Activated naive CD8-positive, alpha-beta T cell treated with anti-CD3 and anti-CD28 coated beads, Interleukin-2, amount 10 ng/mL, durations not matched to agents 7 days and 5 days (primary cell): ENCODE results near the gene PITPNM1. TPM values are rescaled to one million over a fixed set of nuclear protein-coding genes. Genes with fewer than 3 reads are reported as not detected.
"Not testable (repeated sequence)": the region's sequence is repeated elsewhere in the genome, so short reads cannot be mapped to it uniquely, and the experiment has no call there.

Experiments
- ATAC-seq: fragments of 150-1000 bp; cut with Tn5 transposase; one replicate; pipeline ENCODE4 v1.10.0; 2021; ENCODE audit warnings: low read depth, moderate library complexity
- POLR2A ChIA-PET: fragments of 350-600 bp; sonication (Branson Sonifier 250); formaldehyde crosslinking; loops from one replicate; lab custom pipeline; 2021; ENCODE audit warnings: antibody characterized with exemption; lab: Charles Lee
- DNase-seq: peaks from one replicate; pipeline ENCODE4 v3.0.0; 2021
- H3K27ac Mint-ChIP-seq: one replicate; pipeline ENCODE4 v1.8.0; 2022; ENCODE audit warnings: mild to moderate bottlenecking, mixed read lengths
- H3K27me3 Mint-ChIP-seq: one replicate; pipeline ENCODE4 v1.8.0; 2022; ENCODE audit warnings: mild to moderate bottlenecking, moderate library complexity, mixed read lengths
- H3K36me3 Mint-ChIP-seq: one replicate; pipeline ENCODE4 v1.8.0; 2021; ENCODE audit warnings: mild to moderate bottlenecking, mixed read lengths
- H3K4me1 Mint-ChIP-seq: one replicate; pipeline ENCODE4 v1.8.0; 2021; ENCODE audit warnings: mixed read lengths
- H3K4me3 Mint-ChIP-seq: one replicate; pipeline ENCODE4 v1.8.0; 2022; ENCODE audit warnings: mild to moderate bottlenecking, moderate library complexity, mixed read lengths
- H3K9me3 Mint-ChIP-seq: one replicate; pipeline ENCODE4 v1.8.0; 2021; ENCODE audit warnings: mixed read lengths
- total RNA-seq, 2 experiments: library from RNA; stranded (reverse); gene quantifications; one replicate each; pipeline ENCODE4 v1.2.3, GENCODE V29; 2021

Gene PITPNM1
- 100 to 1,000 TPM; 125 to 132 TPM for total RNA-seq

DNA sequence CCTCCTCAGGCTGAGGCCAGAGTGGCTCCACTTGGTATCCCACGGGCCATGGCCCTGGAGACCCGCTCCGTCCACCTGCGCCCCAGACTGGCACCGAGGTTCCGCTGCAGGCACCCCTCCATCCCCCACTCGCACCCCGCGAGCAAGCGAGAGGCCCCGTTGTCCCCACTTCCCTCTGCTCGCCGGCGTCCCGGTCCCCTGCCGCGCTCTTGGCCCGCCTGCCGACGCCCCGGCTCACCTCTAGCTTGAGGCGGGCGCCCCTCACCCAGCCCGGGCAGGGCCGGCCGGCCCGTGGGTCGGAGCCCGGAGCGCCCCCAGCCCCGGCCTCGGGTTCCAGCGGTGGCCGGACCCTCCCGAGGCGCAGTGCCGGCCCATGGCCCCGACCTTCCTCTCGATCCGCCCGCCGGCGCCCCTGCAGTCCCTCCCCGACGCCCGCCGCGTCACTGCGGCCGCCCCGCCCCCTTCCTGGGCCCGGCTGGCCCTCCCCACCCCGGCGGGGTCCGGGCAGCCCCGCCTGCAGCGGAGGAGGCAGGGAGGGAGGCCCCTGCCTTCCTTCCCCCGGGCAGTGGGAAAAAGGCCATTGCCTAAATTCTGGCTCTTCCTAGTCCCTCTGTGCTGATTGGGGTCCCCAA is at the start of gene PITPNM1:
Gene PITPNM1 (minus strand): TSS at position 414 of the 632 bp plus-strand sequence. CDS start 1,183 bp downstream, outside the sequence.
- DNase-seq (peak; percentile 91), ATAC-seq (peak; percentile 9)
- peaks cover 22% of the 10 kb centered on the region for H3K36me3 Mint-ChIP-seq
- H3K27me3 Mint-ChIP-seq = peaks cover 4% of the 10 kb centered on the region
- no peaks in the 10 kb centered on the region for H3K9me3 Mint-ChIP-seq
- H3K4me3 Mint-ChIP-seq = peak within 1 kb of the TSS; percentile 93
- POLR2A ChIA-PET = interaction anchor here (0.8 to 4.7 kb wide), 14 partner anchors 13 to 265 kb away, joined by 3 to 39 read pairs (median 5); partner anchors contain the start of genes AIP, PPP1CA, PTPRCAP and TBC1D10C
- peaks cover 40% of the 10 kb centered on the region for H3K4me1 Mint-ChIP-seq
- H3K27ac Mint-ChIP-seq = peak within 1 kb of the TSS; percentile 94

DNA sequence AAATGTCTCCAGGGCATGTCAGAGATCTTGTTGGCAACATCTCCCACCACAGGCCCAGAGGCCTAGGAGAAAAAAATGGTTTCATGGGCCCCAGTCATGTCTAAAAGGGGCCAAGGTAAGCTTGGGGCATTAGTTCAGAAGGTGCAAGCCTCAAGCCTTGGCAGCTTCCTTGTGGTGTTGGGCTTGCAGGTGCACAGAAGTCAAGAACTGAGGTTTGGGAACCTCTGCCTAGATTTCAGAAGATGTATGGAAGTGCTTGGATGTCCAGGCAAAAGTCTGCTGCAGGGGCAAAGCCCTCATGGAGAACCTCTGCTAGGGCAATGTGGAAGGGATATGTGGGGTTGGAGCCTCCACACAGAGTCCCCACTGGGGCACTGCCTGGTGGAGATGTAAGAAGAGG is 46.5 kb upstream of the PITPNM1 start:
- DNase-seq, H3K9me3 Mint-ChIP-seq, H3K27ac Mint-ChIP-seq, H3K4me1 Mint-ChIP-seq, H3K36me3 Mint-ChIP-seq, POLR2A ChIA-PET, H3K4me3 Mint-ChIP-seq, ATAC-seq: not testable (repeated sequence)
- H3K27me3 Mint-ChIP-seq = peaks cover 20% of the 10 kb centered on the region

DNA sequence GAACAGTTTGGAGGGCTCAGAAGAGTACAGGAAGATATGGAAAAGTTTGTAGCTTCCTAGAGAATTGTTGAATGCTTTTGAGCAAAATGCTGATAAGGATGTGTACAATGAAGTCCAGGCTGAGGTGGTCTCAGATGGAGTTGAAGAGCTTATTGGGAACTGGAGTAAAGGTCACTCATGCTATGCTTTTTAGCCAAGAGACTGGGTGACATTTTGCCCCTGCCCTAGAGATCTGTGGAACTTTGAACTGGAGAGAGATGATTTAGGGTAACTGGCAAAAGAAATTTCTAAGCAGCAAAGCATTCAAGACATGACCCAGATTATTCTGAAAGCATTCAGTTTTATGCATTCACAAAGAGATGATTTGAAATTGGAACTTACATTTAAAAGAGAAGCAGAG is 46.0 kb upstream of the PITPNM1 start:
- no peak for ATAC-seq

DNA sequence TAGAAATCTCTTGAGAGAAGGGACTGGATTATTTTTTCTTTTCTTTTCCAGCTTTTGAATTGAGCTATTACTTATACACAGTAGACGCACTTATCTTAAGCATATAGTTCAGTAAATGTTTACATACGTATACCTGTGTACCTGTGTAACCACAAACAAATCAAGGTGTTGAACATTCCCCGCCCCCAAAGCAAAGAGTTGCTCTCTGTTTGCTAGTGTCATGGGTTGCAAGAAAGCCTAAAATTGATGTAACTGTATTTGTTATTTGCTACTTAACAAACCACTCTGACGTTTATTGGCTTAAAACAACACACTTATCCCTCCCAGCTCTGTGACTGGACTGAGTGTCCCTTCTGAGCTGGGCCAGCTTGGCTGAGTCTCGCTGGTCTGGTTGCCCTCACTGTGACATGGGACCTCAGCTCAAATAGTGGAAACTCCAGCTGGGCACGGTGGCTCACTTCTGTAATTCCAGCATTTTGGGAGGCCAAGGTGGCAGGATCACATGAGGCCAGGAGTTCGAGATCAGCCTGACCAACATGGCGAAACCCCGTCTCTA is 43.5 kb upstream of the PITPNM1 start:
- no peak for DNase-seq
- ATAC-seq = no peak
- Mint-ChIP-seq H3K4me1 (no peaks in the 10 kb centered on the region), H3K9me3 (peaks cover 9% of the 10 kb centered on the region), H3K36me3 (no peaks in the 10 kb centered on the region), H3K4me3 (no peak overlapping the region), H3K27me3 (peaks cover 30% of the 10 kb centered on the region), H3K27ac (no peak overlapping the region)
- POLR2A ChIA-PET = no interaction called here

More for the DNA sequence above, 46.0 kb upstream of the PITPNM1 start:
- H3K27me3 Mint-ChIP-seq = peaks cover 24% of the 10 kb centered on the region
- no peak for DNase-seq
- no peaks in the 10 kb centered on the region for H3K36me3 Mint-ChIP-seq
- H3K4me1 Mint-ChIP-seq = no peaks in the 10 kb centered on the region
- H3K9me3 Mint-ChIP-seq = peaks cover 9% of the 10 kb centered on the region
- no peak overlapping the region for H3K27ac Mint-ChIP-seq
- no peak overlapping the region for H3K4me3 Mint-ChIP-seq
- POLR2A ChIA-PET = no interaction called here

DNA sequence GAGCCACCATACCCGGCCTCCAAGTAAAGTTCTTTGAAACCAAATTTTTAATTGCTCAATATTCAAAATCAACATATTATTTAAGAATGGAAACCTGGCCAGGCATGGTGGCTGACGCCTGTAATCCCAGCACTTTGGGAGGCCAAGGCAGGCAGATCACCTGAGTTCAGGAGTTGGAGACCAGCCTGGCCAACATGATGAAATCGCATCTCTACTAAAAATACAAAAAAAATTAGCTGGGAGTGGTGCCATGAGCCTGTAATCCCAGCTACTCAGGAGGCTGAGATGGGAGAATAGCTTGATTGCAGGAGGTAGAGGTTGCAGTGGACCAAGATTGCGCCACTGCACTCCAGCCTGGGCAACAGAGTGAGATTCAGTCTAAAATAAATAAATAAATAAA is 42.9 kb upstream of the PITPNM1 start:
- H3K27ac Mint-ChIP-seq, H3K4me3 Mint-ChIP-seq, ATAC-seq, POLR2A ChIA-PET, H3K36me3 Mint-ChIP-seq, H3K4me1 Mint-ChIP-seq, H3K9me3 Mint-ChIP-seq, DNase-seq: not testable (repeated sequence)
- H3K27me3 Mint-ChIP-seq = peaks cover 30% of the 10 kb centered on the region

DNA sequence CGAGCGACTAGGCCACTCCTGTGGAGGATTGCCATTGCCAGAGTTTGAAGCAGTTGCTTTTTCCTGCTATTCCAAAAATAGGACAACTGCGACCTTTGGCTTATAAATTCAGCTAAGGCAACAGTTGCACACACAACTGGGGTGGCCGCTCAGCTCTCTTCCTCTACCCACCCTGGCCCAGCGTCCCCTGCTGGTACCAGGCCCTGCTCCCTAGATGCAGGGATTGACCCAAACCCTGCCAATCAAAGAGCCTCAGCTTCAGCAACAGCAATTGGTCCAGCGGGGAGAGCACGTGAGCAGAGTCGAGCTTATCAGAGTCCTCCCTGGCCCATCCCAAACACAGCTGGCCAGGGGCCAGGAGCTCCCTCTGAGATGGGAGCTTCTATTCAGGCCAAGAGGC is 40.1 kb upstream of the PITPNM1 start:
- ATAC-seq = no peak
- Mint-ChIP-seq H3K36me3 (no peaks in the 10 kb centered on the region), H3K27ac (no peak overlapping the region), H3K9me3 (peaks cover 2% of the 10 kb centered on the region), H3K4me3 (no peak overlapping the region), H3K4me1 (no peaks in the 10 kb centered on the region), H3K27me3 (peaks cover 18% of the 10 kb centered on the region)
- POLR2A ChIA-PET = no interaction called here
- DNase-seq = no peak

DNA sequence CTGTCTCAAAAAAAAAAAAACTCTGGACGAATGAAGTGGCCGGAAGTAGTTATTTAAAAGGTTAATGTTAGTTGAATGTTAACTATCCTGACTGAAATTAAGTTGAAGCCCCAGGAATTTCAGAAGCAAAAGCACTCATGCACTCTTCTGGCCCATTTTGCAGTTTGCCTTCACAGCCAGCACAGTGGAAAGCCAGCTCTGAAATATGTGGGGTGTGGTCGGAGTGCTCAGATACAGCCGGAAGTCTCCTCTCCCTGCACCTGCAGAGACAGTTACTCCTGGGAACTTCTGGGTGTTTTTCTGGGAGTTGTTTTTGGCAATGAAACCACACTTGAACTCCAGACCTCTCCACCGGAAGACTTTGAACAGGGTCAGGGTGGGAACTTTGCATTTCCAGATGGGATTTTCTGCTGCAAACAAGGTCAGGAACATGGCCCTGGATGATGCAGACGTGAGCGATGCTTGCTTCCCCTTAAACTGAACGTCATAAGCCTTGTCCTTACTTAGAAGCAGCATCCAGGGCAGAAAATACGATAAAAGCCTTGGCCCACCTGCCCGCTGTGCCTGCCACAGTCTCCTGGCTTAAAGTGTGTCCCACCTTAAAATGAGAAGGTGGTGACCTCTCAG is 39.6 kb upstream of the PITPNM1 start:
- no peaks in the 10 kb centered on the region for H3K4me1 Mint-ChIP-seq
- no peak overlapping the region for H3K4me3 Mint-ChIP-seq
- ATAC-seq = no peak

DNA sequence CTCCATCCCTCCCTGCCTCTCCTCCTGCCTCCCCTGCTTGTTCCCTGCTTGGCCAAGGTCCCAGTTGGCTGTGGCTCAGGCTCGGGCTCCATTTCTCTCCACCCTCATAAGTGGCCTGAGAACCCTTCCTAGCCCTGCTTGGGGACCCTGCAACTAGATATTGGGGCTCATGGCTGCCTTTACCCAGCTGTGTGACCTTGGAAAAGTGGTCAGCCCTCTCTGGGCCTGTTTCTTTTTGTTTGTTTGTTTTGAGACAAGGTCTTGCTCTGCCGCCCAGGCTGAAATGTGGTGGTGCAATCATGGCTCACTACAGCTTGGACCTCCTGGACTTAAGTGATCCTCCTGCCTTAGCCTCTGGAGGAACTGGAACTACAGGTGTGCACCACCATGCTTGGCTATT is 38.4 kb upstream of the PITPNM1 start:
- Mint-ChIP-seq H3K27me3 (peaks cover 16% of the 10 kb centered on the region), H3K36me3 (no peaks in the 10 kb centered on the region), H3K4me3 (no peak overlapping the region), H3K27ac (no peak overlapping the region), H3K9me3 (no peaks in the 10 kb centered on the region), H3K4me1 (no peaks in the 10 kb centered on the region)
- POLR2A ChIA-PET = no interaction called here
- ATAC-seq (no peak), DNase-seq (no peak)

More for the DNA sequence above, 39.6 kb upstream of the PITPNM1 start:
- H3K27me3 Mint-ChIP-seq = peaks cover 16% of the 10 kb centered on the region
- POLR2A ChIA-PET = no interaction called here
- no peak overlapping the region for H3K27ac Mint-ChIP-seq
- no peaks in the 10 kb centered on the region for H3K36me3 Mint-ChIP-seq
- no peak for DNase-seq
- H3K9me3 Mint-ChIP-seq = no peaks in the 10 kb centered on the region

DNA sequence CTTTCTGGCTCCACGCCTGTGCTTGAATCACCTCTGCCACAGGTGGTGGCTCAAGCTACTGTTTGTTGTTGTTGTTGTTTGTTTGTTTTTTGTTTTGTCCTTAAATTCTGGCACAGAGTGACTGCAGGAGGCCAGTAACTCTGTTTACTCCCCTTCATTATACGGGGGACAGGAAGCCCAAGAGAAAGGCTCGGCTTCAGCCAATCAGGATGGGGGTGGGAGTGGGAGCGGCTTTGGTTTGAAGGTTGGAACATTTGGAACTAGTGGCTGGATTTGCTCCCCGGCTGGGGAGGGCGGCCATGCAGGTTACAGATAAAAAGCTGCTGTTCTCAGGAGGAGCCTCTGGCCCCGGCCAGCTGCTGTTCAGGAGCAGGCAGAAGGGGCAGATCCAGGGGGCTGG is 37.8 kb upstream of the PITPNM1 start:
- peaks cover 14% of the 10 kb centered on the region for H3K27me3 Mint-ChIP-seq
- no peak for DNase-seq
- no peaks in the 10 kb centered on the region for H3K4me1 Mint-ChIP-seq
- no peak overlapping the region for H3K27ac Mint-ChIP-seq
- POLR2A ChIA-PET = no interaction called here
- no peaks in the 10 kb centered on the region for H3K9me3 Mint-ChIP-seq
- ATAC-seq = no peak
- H3K4me3 Mint-ChIP-seq = no peak overlapping the region
- H3K36me3 Mint-ChIP-seq = no peaks in the 10 kb centered on the region

DNA sequence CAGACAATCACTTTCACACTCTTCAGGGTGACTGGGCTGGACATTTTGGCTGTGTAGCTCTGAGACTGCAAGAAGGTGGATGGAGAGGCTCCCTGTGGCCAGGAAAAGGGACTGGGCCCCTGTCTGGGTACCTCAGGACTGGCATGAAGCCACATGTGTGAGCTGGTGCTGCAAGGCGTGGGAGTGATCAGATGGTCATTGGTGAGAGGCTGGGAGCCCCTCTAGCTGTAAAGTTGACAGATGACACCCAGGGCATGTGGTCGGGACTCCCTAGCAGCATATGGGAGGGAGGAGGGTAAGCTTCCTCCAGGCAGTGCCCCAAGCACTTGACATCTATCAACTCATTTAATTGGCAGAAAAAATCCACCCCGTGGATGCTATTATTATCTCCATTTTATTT is 37.0 kb upstream of the PITPNM1 start:
- no peaks in the 10 kb centered on the region for H3K4me1 Mint-ChIP-seq
- POLR2A ChIA-PET = no interaction called here

DNA sequence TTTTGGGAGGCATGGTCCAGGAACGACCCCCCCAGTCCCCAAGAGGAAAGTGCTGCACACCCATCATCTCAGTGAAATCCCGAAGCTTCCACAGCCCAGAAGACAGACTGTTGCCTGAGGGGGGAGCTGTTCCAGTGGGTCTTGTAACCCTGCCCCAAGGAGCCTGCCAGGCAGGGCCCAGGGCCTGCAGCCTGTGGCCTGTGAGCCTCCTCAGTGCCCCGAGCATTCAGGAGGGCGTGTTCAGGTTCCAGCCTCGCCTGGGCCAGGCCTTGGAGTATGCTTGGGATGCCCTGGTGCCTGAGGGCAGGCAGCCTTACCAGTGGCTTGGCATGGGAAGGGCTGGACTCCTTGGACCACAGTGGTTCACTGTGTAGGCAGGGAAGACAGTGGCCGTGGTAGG is 36.0 kb upstream of the PITPNM1 start:
- POLR2A ChIA-PET = no interaction called here
- no peaks in the 10 kb centered on the region for H3K9me3 Mint-ChIP-seq
- ATAC-seq = no peak
- H3K27ac Mint-ChIP-seq = no peak overlapping the region
- H3K4me3 Mint-ChIP-seq = no peak overlapping the region
- no peaks in the 10 kb centered on the region for H3K4me1 Mint-ChIP-seq
- no peak for DNase-seq
- H3K27me3 Mint-ChIP-seq = peaks cover 8% of the 10 kb centered on the region
- H3K36me3 Mint-ChIP-seq = no peaks in the 10 kb centered on the region

More for the DNA sequence above, 37.0 kb upstream of the PITPNM1 start:
- no peak overlapping the region for H3K4me3 Mint-ChIP-seq
- ATAC-seq (no peak), DNase-seq (no peak)
- no peak overlapping the region for H3K27ac Mint-ChIP-seq
- H3K36me3 Mint-ChIP-seq = no peaks in the 10 kb centered on the region
- H3K27me3 Mint-ChIP-seq = peaks cover 14% of the 10 kb centered on the region
- no peaks in the 10 kb centered on the region for H3K9me3 Mint-ChIP-seq

DNA sequence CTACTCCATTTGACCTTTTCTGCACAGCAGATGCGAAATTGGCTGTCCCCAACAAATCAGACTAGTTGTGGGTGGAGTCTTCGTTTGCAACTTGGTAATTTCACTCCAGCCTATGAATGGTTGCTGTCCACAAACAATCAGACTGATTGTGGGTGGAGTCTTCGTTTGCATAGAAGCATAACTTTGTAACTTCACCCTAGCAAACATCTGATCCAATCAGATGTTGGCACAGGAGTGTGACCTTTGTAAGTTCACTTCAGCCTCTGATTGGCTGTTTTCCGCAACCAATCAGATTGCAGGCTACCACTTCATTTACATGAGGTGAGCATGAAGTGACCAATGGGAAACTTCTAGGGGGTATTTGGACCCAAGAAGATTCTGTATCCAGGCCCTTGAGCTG is 34.4 kb upstream of the PITPNM1 start:
- Mint-ChIP-seq H3K36me3 (no peaks in the 10 kb centered on the region), H3K4me3 (no peak overlapping the region), H3K4me1 (no peaks in the 10 kb centered on the region), H3K27ac (no peak overlapping the region), H3K9me3 (no peaks in the 10 kb centered on the region), H3K27me3 (peaks cover 2% of the 10 kb centered on the region)
- ATAC-seq (no peak), DNase-seq (no peak)
- POLR2A ChIA-PET = no interaction called here

DNA sequence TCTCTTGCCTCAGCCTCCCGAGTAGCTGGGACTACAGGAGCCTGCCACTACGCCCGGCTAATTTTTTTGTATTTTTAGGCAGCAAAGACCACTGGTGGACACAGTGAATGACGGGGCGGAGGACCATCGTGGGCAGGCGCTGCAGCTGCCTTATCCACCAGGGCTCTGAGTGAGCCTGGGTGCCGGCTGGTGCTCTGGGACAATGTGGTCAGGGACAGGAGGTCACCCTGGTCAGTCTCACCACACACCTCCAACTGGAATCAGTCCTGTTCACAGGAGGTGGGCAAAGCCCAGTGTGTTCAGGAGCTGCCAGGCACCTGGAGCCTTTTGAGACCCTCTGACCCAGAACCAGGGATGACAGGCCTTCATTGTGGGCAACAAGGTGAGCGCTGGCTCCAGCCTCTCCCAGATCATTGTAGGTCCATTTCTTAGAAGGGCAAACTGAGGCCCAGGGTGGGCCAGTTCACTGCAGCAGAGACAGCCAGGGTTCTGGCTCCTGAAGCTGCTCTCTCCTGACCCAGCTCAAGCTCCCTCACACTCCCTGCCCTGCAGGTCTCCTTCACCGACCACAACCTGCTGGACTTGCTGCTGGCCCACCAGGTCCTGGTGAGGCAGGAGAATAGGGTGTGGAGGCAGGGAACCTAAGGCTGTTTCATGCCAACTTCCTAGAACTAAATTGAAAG is 33.8 kb upstream of the PITPNM1 start:
- DNase-seq (no peak), ATAC-seq (no peak)
- POLR2A ChIA-PET = no interaction called here
- no peak overlapping the region for H3K4me3 Mint-ChIP-seq
- no peaks in the 10 kb centered on the region for H3K36me3 Mint-ChIP-seq
- no peak overlapping the region for H3K27ac Mint-ChIP-seq
- H3K27me3 Mint-ChIP-seq = no peaks in the 10 kb centered on the region
- no peaks in the 10 kb centered on the region for H3K4me1 Mint-ChIP-seq
- H3K9me3 Mint-ChIP-seq = peaks cover 1% of the 10 kb centered on the region
